CD4-positive, CD25-positive, alpha-beta regulatory T cell (primary cell): ENCODE results near the gene HOPX. TPM values are rescaled to one million over a fixed set of nuclear protein-coding genes. Genes with fewer than 3 reads are reported as not detected.

Experiments
- ATAC-seq, 2 donors: fragments of 150-1000 bp; cut with Tn5 transposase; one replicate each; pipeline ENCODE4 v1.10.0; 2021; ENCODE audit warnings: low read depth in 2 of 2, moderate number of reproducible peaks in 2 of 2, moderate library complexity in 1 of 2
- DNase-seq, 3 donors: peaks; one replicate each; pipeline versions ENCODE4 v3.0.0 to v3.0.0-alpha.2; 2012 to 2022; ENCODE audit warnings: mixed read lengths in 1 of 3
- H3K27ac ChIP-seq: one replicate; pipeline ENCODE4 v1.7.0; 2013; ENCODE audit warnings: mild to moderate bottlenecking, low read length; ENCODE audit not compliant: insufficient read depth, poor library complexity, severe bottlenecking
- H3K27me3 ChIP-seq: one replicate; pipeline ENCODE4 v1.7.0; 2013; ENCODE audit warnings: low read length; ENCODE audit not compliant: control insufficient read depth, insufficient read depth
- H3K36me3 ChIP-seq: one replicate; pipeline ENCODE4 v1.7.0; 2013; ENCODE audit warnings: mild to moderate bottlenecking, low read length, moderate library complexity; ENCODE audit not compliant: control insufficient read depth, insufficient read depth
- H3K4me1 ChIP-seq: 2 replicates; pipeline ENCODE4 v1.7.0; 2013; ENCODE audit warnings: mild to moderate bottlenecking, low read length; ENCODE audit not compliant: insufficient read depth, control insufficient read depth, poor library complexity, severe bottlenecking
- H3K4me3 ChIP-seq: one replicate; pipeline ENCODE4 v1.7.0; 2013; ENCODE audit warnings: low read depth, mild to moderate bottlenecking, low read length, moderate library complexity
- H3K9me3 ChIP-seq, 2 experiments: 1 replicate in 1 of 2; 2 replicates in 1 of 2; pipeline ENCODE4 v1.7.0; 2013; ENCODE audit warnings: low read length in 2 of 2, mild to moderate bottlenecking in 1 of 2, moderate library complexity in 1 of 2; ENCODE audit not compliant: control insufficient read depth in 2 of 2
- H3K27ac Mint-ChIP-seq, 3 donors: one replicate each; pipeline ENCODE4 v1.8.0; 2020 to 2022; ENCODE audit warnings: mild to moderate bottlenecking in 3 of 3, mixed read lengths in 3 of 3, moderate library complexity in 2 of 3
- H3K27me3 Mint-ChIP-seq: one replicate; pipeline ENCODE4 v1.8.0; 2022; ENCODE audit warnings: mild to moderate bottlenecking, mixed read lengths
- H3K36me3 Mint-ChIP-seq: one replicate; pipeline ENCODE4 v1.8.0; 2020; ENCODE audit warnings: mixed read lengths
- H3K4me1 Mint-ChIP-seq, 4 donors: one replicate each; pipeline ENCODE4 v1.8.0; 2020 to 2022; ENCODE audit warnings: mixed read lengths in 4 of 4, mild to moderate bottlenecking in 1 of 4
- H3K4me3 Mint-ChIP-seq, 4 donors: one replicate each; pipeline ENCODE4 v1.8.0; 2020 to 2022; ENCODE audit warnings: mild to moderate bottlenecking in 4 of 4, mixed read lengths in 4 of 4, moderate library complexity in 3 of 4
- H3K9me3 Mint-ChIP-seq, 7 donors: one replicate each; pipeline ENCODE4 v1.8.0; 2020 to 2022; ENCODE audit warnings: mixed read lengths in 7 of 7, mild to moderate bottlenecking in 3 of 7, moderate library complexity in 2 of 7
- polyA plus RNA-seq, 4 donors: library from polyadenylated mRNA; unstranded; fragments of 300-500 nt; fragmentation: Illumina TruSeq; gene quantifications; one replicate each; pipeline ENCODE4 v1.2.3, GENCODE V29; 2021
- total RNA-seq: library from RNA; stranded (reverse); gene quantifications from one replicate; pipeline ENCODE4 v1.2.3, GENCODE V29; 2022

The HOPX gene
- total and polyA plus RNA-seq, 5 donors from 2014 or later: 1.4 to 13.3 (median 5.6) TPM

DNA sequence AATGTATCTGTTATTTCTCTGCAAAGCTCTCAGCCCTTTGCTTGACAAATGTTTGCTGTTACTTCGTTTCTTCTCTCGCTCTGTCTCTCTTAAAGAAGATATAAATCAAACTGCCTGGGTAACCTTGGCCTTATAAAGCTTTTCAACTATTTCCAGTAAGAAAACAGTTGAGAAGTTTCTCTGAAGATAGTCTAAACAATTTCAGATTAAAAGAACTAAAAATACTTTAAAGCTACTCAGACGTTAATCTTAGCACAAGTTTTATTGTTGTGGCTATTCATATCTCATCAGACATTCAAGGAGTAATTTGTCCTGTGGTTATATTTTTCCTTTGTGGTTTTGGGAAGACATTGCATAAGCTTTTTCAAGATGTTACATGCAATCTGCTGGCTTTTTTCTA is 22.6 kb downstream of the HOPX start:
- peaks cover 29% of the 10 kb centered on the region for H3K4me1 ChIP-seq
- Mint-ChIP-seq H3K4me3 (peak overlapping the region in 1 of 4 donors; percentile 39), H3K4me1 (peaks cover 6 to 26% (median 12%) of the 10 kb centered on the region in 4 donors), H3K36me3 (no peaks in the 10 kb centered on the region), H3K9me3 (no peaks in the 10 kb centered on the region), H3K27ac (peak overlapping the region in 1 of 3 donors; percentile 72), H3K27me3 (peaks cover 70% of the 10 kb centered on the region)
- DNase-seq (no peak), ATAC-seq (no peak)
- no peak overlapping the region for H3K27ac ChIP-seq
- no peaks in the 10 kb centered on the region for H3K9me3 ChIP-seq
- H3K27me3 ChIP-seq: peaks cover 27% of the 10 kb centered on the region
- no peaks in the 10 kb centered on the region for H3K36me3 ChIP-seq
- H3K4me3 ChIP-seq: no peak overlapping the region

DNA sequence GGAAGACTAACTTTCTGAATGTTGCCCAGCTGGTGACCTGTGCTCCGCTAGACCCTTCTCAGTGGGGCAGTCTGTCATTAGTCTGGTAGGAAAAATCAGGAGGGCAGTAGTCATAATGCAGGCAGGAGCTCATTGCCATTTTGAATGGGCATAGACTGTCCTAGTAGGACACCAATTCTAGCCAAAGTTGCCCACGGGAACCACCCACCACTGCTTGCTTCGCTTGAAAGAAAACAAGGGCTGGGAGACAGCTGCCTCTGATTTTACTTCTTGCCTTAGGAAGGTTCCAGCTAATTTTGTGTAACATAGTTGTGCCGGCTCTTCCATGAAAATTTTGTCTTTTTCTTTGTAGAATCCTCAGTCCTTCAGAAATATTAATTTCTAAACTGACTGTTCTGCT is 23.3 kb downstream of the HOPX start:
- H3K4me1 ChIP-seq: peaks cover 32% of the 10 kb centered on the region
- Mint-ChIP-seq H3K36me3 (no peaks in the 10 kb centered on the region), H3K27me3 (peaks cover 66% of the 10 kb centered on the region), H3K27ac (no peak overlapping the region), H3K4me3 (peak overlapping the region in 2 of 4 donors; percentile 11 to 82), H3K9me3 (no peaks in the 10 kb centered on the region), H3K4me1 (peaks cover 6 to 31% (median 14%) of the 10 kb centered on the region in 4 donors)
- ATAC-seq (no peak), DNase-seq (no peak)
- H3K36me3 ChIP-seq: no peaks in the 10 kb centered on the region
- H3K27ac ChIP-seq: no peak overlapping the region
- no peak overlapping the region for H3K4me3 ChIP-seq
- no peaks in the 10 kb centered on the region for H3K9me3 ChIP-seq
- H3K27me3 ChIP-seq: peaks cover 27% of the 10 kb centered on the region

DNA sequence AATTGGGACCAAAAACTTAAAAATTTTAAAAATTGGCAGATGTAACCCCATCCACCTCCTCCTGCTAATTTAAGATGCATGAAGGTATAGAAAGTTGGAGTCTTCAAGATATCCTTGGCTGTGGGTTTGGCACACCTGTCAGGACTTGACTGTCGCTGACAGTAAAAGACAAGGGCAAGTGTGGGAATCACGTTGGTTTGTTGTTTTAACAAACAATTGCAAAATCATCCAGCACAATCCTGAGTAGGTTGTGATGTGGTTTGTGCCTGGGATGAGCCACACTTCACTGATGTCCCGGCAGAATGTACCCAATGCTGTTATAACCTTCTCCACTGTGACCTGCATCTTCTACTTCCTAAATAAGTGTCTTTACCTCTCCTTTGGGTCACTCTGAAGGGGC is 24.0 kb downstream of the HOPX start:
- Mint-ChIP-seq H3K36me3 (no peaks in the 10 kb centered on the region), H3K27ac (no peak overlapping the region), H3K4me1 (peaks cover 6 to 31% (median 14%) of the 10 kb centered on the region in 4 donors), H3K4me3 (peak overlapping the region in 3 of 4 donors; percentile 8 to 82 (median 72)), H3K9me3 (no peaks in the 10 kb centered on the region), H3K27me3 (peaks cover 60% of the 10 kb centered on the region)
- Histone ChIP-seq H3K27ac (no peak overlapping the region), H3K4me1 (peaks cover 32% of the 10 kb centered on the region), H3K9me3 (no peaks in the 10 kb centered on the region), H3K4me3 (no peak overlapping the region), H3K36me3 (no peaks in the 10 kb centered on the region), H3K27me3 (peaks cover 27% of the 10 kb centered on the region)
- no peak for DNase-seq
- ATAC-seq: no peak

DNA sequence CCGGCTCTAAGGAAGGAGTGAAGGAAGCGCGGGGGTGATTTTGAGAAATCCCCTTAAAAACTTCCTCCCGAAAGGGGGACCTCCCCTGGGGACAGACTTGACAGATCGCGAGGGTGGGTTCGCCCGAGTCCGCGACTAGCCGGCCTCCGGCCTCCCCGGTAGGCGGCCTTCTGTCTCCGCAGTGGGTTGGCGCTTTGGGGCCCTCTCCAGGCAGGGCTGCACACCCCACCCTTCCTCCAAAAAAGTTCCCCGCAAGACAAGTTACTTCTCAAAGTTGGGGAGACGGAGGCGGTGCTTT is 24.8 kb downstream of the HOPX start:
- Mint-ChIP-seq H3K36me3 (no peaks in the 10 kb centered on the region), H3K27me3 (peaks cover 60% of the 10 kb centered on the region), H3K4me3 (peak overlapping the region; percentile 72 to 82 (median 76)), H3K9me3 (no peaks in the 10 kb centered on the region), H3K4me1 (peaks cover 6 to 31% (median 16%) of the 10 kb centered on the region in 4 donors), H3K27ac (no peak overlapping the region)
- peaks cover 24% of the 10 kb centered on the region for H3K27me3 ChIP-seq
- H3K4me1 ChIP-seq: peaks cover 32% of the 10 kb centered on the region
- peak overlapping the region; percentile 22 for H3K4me3 ChIP-seq
- ATAC-seq: peak; percentile 39 to 50
- H3K27ac ChIP-seq: no peak overlapping the region
- no peaks in the 10 kb centered on the region for H3K36me3 ChIP-seq
- H3K9me3 ChIP-seq: no peaks in the 10 kb centered on the region
- peak in 1 of 3 donors; percentile 35 for DNase-seq

DNA sequence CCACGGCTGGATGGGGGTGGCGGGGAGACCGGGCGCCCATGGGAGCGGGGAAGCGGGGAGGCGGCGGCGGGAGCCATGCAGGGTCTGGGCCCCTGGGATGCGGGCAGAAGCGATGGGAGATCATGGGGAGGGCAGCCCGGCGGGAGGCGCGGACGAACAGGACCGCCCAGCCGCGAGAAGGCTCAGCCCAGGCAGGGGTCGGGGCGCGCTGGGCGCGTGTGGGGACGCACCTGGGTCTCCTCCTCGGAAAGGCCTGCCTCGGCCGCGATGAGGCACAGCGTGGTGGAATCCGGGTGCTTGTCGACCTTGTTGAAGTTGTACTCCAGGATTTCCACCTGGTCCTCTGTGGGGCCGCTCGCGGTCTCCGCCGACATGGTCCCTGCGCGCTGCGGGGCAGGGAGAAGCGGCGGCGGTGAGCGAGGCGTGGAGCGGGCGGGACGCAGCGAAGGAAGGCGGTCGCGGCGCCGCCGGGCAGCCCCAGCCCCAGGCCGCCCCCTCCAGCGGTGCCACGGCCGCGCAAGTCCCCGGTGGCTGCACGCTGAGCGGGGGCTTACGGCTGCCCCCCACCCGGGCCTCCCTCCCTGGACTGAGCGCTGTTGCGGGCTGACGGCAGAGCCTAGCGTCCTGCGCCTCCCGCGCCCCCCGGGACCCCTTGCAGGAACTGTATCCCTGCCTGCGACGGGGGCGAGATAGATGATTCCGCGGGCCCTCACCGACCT is 25.3 kb downstream of the HOPX start:
- peaks cover 57% of the 10 kb centered on the region for H3K27me3 Mint-ChIP-seq

DNA sequence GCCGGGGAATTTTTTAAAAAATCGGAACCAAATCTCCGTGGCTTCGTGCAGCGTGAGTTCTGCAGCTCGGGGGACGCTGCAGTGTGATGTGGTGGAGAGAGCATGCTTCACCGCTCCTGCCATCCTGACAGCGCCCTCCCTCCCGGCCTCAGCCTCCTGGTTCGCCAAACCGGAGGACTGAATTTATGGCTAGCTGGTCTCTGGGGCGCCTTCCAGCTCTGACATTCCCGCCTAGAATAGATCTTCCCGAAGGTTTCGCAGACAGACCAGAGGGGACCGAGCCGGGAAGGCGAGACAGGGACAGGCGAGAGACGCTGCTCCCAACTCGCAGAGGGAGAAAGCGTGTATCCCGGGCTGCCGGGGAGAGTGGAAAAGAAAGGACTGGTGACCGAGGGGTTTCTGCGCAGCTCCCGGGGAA is 25.9 kb downstream of the HOPX start:
- Histone ChIP-seq H3K4me1 (peaks cover 32% of the 10 kb centered on the region), H3K27me3 (peaks cover 24% of the 10 kb centered on the region), H3K9me3 (no peaks in the 10 kb centered on the region), H3K4me3 (no peak overlapping the region), H3K27ac (no peak overlapping the region), H3K36me3 (no peaks in the 10 kb centered on the region)
- H3K36me3 Mint-ChIP-seq: no peaks in the 10 kb centered on the region
- DNase-seq (no peak), ATAC-seq (no peak)
- peaks cover 6 to 37% (median 16%) of the 10 kb centered on the region in 4 donors for H3K4me1 Mint-ChIP-seq
- H3K27ac Mint-ChIP-seq: peak overlapping the region; percentile 51 to 59 (median 58)
- peaks cover 52% of the 10 kb centered on the region for H3K27me3 Mint-ChIP-seq
- H3K4me3 Mint-ChIP-seq: peak overlapping the region; percentile 82 to 88 (median 86)
- H3K9me3 Mint-ChIP-seq: no peaks in the 10 kb centered on the region

More for the DNA sequence above, 25.3 kb downstream of the HOPX start:
- Mint-ChIP-seq H3K9me3 (no peaks in the 10 kb centered on the region), H3K36me3 (no peaks in the 10 kb centered on the region), H3K4me1 (peaks cover 6 to 34% (median 16%) of the 10 kb centered on the region in 4 donors), H3K4me3 (peak overlapping the region; percentile 15 to 88 (median 84)), H3K27ac (peak overlapping the region in 1 of 3 donors; percentile 59)
- ATAC-seq (peak; percentile 7 to 16), DNase-seq (peak in 1 of 3 donors; percentile 23)
- no peaks in the 10 kb centered on the region for H3K36me3 ChIP-seq
- no peak overlapping the region for H3K27ac ChIP-seq
- H3K4me3 ChIP-seq: no peak overlapping the region
- H3K27me3 ChIP-seq: peaks cover 24% of the 10 kb centered on the region
- H3K9me3 ChIP-seq: no peaks in the 10 kb centered on the region
- H3K4me1 ChIP-seq: peaks cover 32% of the 10 kb centered on the region

DNA sequence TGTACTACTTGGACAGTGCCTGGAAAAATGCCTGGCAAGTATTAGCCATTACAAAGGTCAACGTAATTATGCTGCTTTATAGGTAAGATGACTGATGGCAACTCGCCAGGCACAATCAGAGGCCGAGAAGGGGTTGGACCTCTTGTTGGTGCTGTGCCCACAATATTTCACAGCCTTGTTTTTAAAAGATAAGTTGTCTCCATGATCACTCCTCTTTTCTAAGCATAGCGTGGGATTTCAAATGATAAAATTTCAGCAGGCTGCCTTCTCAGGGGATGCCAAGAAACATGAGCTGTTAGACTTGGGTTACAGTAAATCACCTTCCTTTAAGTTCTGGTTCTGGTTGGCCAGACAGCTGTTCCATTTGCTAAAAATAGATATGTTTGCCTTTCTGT is 26.9 kb downstream of the HOPX start:
- Mint-ChIP-seq H3K4me3 (peak overlapping the region in 1 of 4 donors; percentile 87), H3K27me3 (peaks cover 49% of the 10 kb centered on the region), H3K27ac (peak overlapping the region in 1 of 3 donors; percentile 59), H3K36me3 (no peaks in the 10 kb centered on the region), H3K4me1 (peaks cover 6 to 43% (median 17%) of the 10 kb centered on the region in 4 donors), H3K9me3 (no peaks in the 10 kb centered on the region)
- H3K27ac ChIP-seq: no peak overlapping the region
- H3K36me3 ChIP-seq: no peaks in the 10 kb centered on the region
- H3K4me1 ChIP-seq: peaks cover 32% of the 10 kb centered on the region
- no peak for DNase-seq
- H3K4me3 ChIP-seq: peak overlapping the region; percentile 45
- H3K9me3 ChIP-seq: no peaks in the 10 kb centered on the region
- H3K27me3 ChIP-seq: peaks cover 24% of the 10 kb centered on the region
- no peak for ATAC-seq
